Activated B cell treated with CpG ODN at 0.5 μM for 24 hours (primary cell): ENCODE data around the gene RAB6B. TPM values are rescaled to one million over a fixed set of nuclear protein-coding genes. Genes with fewer than 3 reads are reported as not detected.

Experiments used
- ATAC-seq: fragments of 200-7000 bp; cut with Tn5 transposase; one replicate; pipeline ENCODE4 v1.10.0; 2021; ENCODE audit warnings: low read depth, mild to moderate bottlenecking, moderate library complexity
- CTCF ChIA-PET: fragments of 350-600 bp; sonication (Branson Sonifier 250); formaldehyde crosslinking; loops from one replicate; lab custom pipeline; 2021; ENCODE audit warnings: antibody characterized with exemption; lab: Charles Lee
- POLR2A ChIA-PET: fragments of 350-600 bp; sonication (Branson Sonifier 250); formaldehyde crosslinking; loops from one replicate; lab custom pipeline; 2021; ENCODE audit warnings: antibody characterized with exemption; lab: Charles Lee
- DNase-seq: peaks from one replicate; pipeline ENCODE4 v3.0.0; 2022
- H3K27ac Mint-ChIP-seq: one replicate; pipeline ENCODE4 v1.8.0; 2020; ENCODE audit warnings: mixed read lengths
- H3K27me3 Mint-ChIP-seq: one replicate; pipeline ENCODE4 v1.8.0; 2021; ENCODE audit warnings: mixed read lengths
- H3K36me3 Mint-ChIP-seq: one replicate; pipeline ENCODE4 v1.8.0; 2021; ENCODE audit warnings: low read depth, mixed read lengths
- H3K4me1 Mint-ChIP-seq: one replicate; pipeline ENCODE4 v1.8.0; 2021; ENCODE audit warnings: mixed read lengths
- H3K4me3 Mint-ChIP-seq: one replicate; pipeline ENCODE4 v1.8.0; 2020; ENCODE audit warnings: mild to moderate bottlenecking, mixed read lengths
- H3K9me3 Mint-ChIP-seq: one replicate; pipeline ENCODE4 v1.8.0; 2020; ENCODE audit warnings: mixed read lengths
- intact Hi-C: fragments of 100-400 bp; cut with micrococcal nuclease; formaldehyde crosslinking; loops from one replicate; pipeline ENCODE4 v1.15.1; 2024
- total RNA-seq: library from RNA; stranded (reverse); gene quantifications from 2 replicates; pipeline ENCODE4 v1.2.3, GENCODE V29; 2022
- TF ChIP-seq, protein P1 (sequence below): fragments of 200-600 bp; IDR thresholded peaks from one replicate; pipeline ENCODE4 v1.8.0; 2022; ENCODE audit warnings: antibody characterized with exemption, mild to moderate bottlenecking

RAB6B gene
- total RNA-seq, 1 donor from 2014 or later, result not detected

DNA sequence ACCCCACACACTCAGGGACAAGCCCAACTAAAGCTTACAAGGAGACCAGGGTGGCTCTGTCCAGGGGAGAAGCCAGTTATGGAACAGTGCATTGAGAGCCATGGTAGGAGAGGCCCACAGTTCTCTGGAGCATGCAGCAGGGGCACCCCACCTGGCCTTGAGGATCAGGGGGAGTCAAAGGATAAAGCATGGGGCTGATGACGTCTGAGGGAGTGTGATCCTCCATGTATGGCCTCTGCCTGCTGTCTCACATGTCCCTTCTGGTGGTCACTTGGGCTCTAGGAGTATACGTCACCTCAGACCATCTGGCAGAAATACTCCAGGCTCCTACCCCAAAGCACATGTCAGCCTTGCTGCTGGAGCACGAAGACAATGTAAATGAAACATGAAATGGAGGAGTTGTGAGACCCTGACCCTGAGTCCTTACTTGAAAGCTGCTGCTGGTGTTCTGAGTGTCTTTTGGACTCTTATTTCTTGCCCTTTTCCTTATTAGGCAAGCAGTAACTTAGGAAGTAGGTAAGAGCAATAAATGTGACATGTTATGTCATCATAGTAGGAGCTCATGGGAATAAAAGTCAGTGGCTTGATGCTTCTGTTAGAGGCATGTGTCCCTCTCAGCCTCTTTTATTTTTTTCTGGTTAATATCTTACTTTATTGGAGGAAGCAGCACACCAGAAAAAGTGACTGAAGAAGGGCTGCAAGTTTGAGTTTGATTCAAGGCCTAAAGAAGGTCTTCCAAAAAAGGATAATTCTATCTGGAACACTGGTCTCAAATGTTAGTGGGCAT, 74.6 kb downstream of the RAB6B start:
- intact Hi-C loops, result no loop called here
- H3K27me3 Mint-ChIP-seq, result no peaks in the 10 kb centered on the region
- H3K9me3 Mint-ChIP-seq, result no peaks in the 10 kb centered on the region
- peaks cover 82% of the 10 kb centered on the region for H3K36me3 Mint-ChIP-seq
- TF ChIP-seq, protein P1, sequence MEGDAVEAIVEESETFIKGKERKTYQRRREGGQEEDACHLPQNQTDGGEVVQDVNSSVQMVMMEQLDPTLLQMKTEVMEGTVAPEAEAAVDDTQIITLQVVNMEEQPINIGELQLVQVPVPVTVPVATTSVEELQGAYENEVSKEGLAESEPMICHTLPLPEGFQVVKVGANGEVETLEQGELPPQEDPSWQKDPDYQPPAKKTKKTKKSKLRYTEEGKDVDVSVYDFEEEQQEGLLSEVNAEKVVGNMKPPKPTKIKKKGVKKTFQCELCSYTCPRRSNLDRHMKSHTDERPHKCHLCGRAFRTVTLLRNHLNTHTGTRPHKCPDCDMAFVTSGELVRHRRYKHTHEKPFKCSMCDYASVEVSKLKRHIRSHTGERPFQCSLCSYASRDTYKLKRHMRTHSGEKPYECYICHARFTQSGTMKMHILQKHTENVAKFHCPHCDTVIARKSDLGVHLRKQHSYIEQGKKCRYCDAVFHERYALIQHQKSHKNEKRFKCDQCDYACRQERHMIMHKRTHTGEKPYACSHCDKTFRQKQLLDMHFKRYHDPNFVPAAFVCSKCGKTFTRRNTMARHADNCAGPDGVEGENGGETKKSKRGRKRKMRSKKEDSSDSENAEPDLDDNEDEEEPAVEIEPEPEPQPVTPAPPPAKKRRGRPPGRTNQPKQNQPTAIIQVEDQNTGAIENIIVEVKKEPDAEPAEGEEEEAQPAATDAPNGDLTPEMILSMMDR, result no peak
- H3K27ac Mint-ChIP-seq, result no peak overlapping the region
- no peak for DNase-seq
- no peak for ATAC-seq
- no peaks in the 10 kb centered on the region for H3K4me1 Mint-ChIP-seq
- CTCF ChIA-PET, result interaction anchor here (1.9 kb wide), 1 partner anchor 107 kb away, joined by 6 read pairs; no protein-coding TSS in a partner anchor
- no peak overlapping the region for H3K4me3 Mint-ChIP-seq
- POLR2A ChIA-PET, result no interaction called here

DNA sequence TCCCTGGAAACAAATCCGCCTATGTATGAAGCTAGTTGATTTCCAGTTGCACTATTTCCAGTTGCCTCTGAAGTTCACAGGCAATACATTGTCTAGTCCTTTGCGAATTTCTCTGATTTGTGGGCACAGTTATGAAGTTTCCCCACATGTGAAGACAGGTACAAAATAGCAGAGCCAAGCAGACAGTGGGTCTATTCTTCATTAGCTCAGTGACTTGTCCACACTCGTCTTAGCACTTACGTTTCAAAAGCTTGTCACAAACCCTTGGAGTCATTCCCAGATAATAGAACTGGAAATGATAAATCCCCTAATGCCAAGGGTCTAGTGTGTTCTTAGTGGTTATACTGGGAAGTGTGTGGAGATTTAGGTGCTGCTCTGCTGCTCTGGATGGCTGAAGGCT, 75.6 kb downstream of the RAB6B start:
- POLR2A ChIA-PET, result no interaction called here
- no peak overlapping the region for H3K27ac Mint-ChIP-seq
- no peak for ATAC-seq
- CTCF ChIA-PET, result interaction anchor here (1.9 kb wide), 1 partner anchor 108 kb away, joined by 6 read pairs; no protein-coding TSS in a partner anchor
- no peaks in the 10 kb centered on the region for H3K27me3 Mint-ChIP-seq
- DNase-seq, result no peak
- no peaks in the 10 kb centered on the region for H3K9me3 Mint-ChIP-seq
- intact Hi-C loops, result no loop called here
- TF ChIP-seq, protein P1, result no peak
- peaks cover 82% of the 10 kb centered on the region for H3K36me3 Mint-ChIP-seq
- H3K4me1 Mint-ChIP-seq, result no peaks in the 10 kb centered on the region
- no peak overlapping the region for H3K4me3 Mint-ChIP-seq

- peaks cover 80% of the 10 kb centered on the region for H3K36me3 Mint-ChIP-seq
- ChIA-PET CTCF (no interaction called here), POLR2A (no interaction called here)
These were observed 80.3 kb downstream of the RAB6B start for GRCh38 chr3:133815386-133815785.

GRCh38 chr3:133812872-133813271, 82.8 kb downstream of the RAB6B start:
- ChIA-PET POLR2A (no interaction called here), CTCF (no interaction called here)
- H3K36me3 Mint-ChIP-seq, result peaks cover 81% of the 10 kb centered on the region
- intact Hi-C loops, result no loop called here
- H3K27ac Mint-ChIP-seq, result no peak overlapping the region
- H3K4me3 Mint-ChIP-seq, result no peak overlapping the region
- H3K9me3 Mint-ChIP-seq, result no peaks in the 10 kb centered on the region
- ATAC-seq (no peak), DNase-seq (no peak)
- H3K27me3 Mint-ChIP-seq, result no peaks in the 10 kb centered on the region
- peaks cover 3% of the 10 kb centered on the region for H3K4me1 Mint-ChIP-seq
- TF ChIP-seq, protein P1, result no peak

More at GRCh38 chr3:133815386-133815785, 80.3 kb downstream of the RAB6B start:
- ATAC-seq (no peak), DNase-seq (no peak)
- Mint-ChIP-seq H3K4me1 (no peaks in the 10 kb centered on the region), H3K4me3 (no peak overlapping the region), H3K27me3 (no peaks in the 10 kb centered on the region), H3K9me3 (no peaks in the 10 kb centered on the region), H3K27ac (no peak overlapping the region)
- intact Hi-C loops, result no loop called here
- TF ChIP-seq, protein P1, result no peak

GRCh38 chr3:133805702-133806475, 89.8 kb downstream of the RAB6B start, which contains the start of gene SRPRB:
Gene SRPRB (plus strand): TSS chr3:133805815. CDS start chr3:133805849, 34 bp downstream.
- ATAC-seq (peak; percentile 98), DNase-seq (peak; percentile 89)
- TF ChIP-seq, protein P1, result no peak
- Mint-ChIP-seq H3K27me3 (peaks cover 3% of the 10 kb centered on the region), H3K4me3 (peak within 1 kb of the TSS; percentile 96), H3K4me1 (peaks cover 21% of the 10 kb centered on the region), H3K36me3 (peaks cover 40% of the 10 kb centered on the region), H3K27ac (peak within 1 kb of the TSS; percentile 95), H3K9me3 (no peaks in the 10 kb centered on the region)
- ChIA-PET CTCF (no interaction called here), POLR2A (interaction anchor here (0.6 kb wide), 1 partner anchor 1080 kb away, joined by 3 read pairs; no protein-coding TSS in a partner anchor)
- intact Hi-C loops, result loop anchor here (1.0 to 5.0 kb wide), 12 partner anchors 12 to 1389 kb away; partner anchors contain the start of genes ANAPC13, CDV3, DNAJC13 and NPHP3
